Measurements from ENCODE around the gene RBMS1.
"Not testable (repeated sequence)": the region's sequence is repeated elsewhere in the genome, so short reads cannot be mapped to it uniquely, and the experiment has no call there.

RBMS1 gene

GRCh38 chr2:160421646-160422501, 71.7 kb downstream of the RBMS1 start:
- H3K4me3 ChIP-seq (ENCODE audit: low read length in 2 of 2); H3K27ac ChIP-seq (ENCODE audit: low read length); H3K9ac ChIP-seq (ENCODE audit: low read length in 2 of 2); H3K9me3 ChIP-seq (ENCODE audit: control insufficient read depth in 2 of 2, low read length in 2 of 2); H3K36me3 ChIP-seq (ENCODE audit: control insufficient read depth in 2 of 2, insufficient read depth in 2 of 2, low read length in 2 of 2); H3K4me1 ChIP-seq (ENCODE audit: control insufficient read depth, insufficient read depth, low read length); H3K27me3 ChIP-seq (ENCODE audit: control insufficient read depth in 1 of 2, insufficient read depth in 2 of 2, low read length in 2 of 2): not testable (repeated sequence)

GRCh38 chr2:160420711-160421110, 72.9 kb downstream of the RBMS1 start:
- Histone ChIP-seq H3K4me3 (ENCODE audit: low read length in 2 of 2) (no peak overlapping the region), H3K27ac (ENCODE audit: low read length) (no peak overlapping the region), H3K9me3 (ENCODE audit: control insufficient read depth in 2 of 2, low read length in 2 of 2) (no peaks in the 10 kb centered on the region), H3K27me3 (ENCODE audit: control insufficient read depth in 1 of 2, insufficient read depth in 2 of 2, low read length in 2 of 2) (no peaks in the 10 kb centered on the region), H3K4me1 (ENCODE audit: control insufficient read depth, insufficient read depth, low read length) (peaks cover 5% of the 10 kb centered on the region), H3K9ac (ENCODE audit: low read length in 2 of 2) (no peak overlapping the region), H3K36me3 (ENCODE audit: control insufficient read depth in 2 of 2, insufficient read depth in 2 of 2, low read length in 2 of 2) (no peaks in the 10 kb centered on the region)

GRCh38 chr2:160419776-160420505, 73.7 kb downstream of the RBMS1 start:
- no peak overlapping the region for H3K27ac ChIP-seq (ENCODE audit: low read length)

GRCh38 chr2:160418853-160419252, 74.8 kb downstream of the RBMS1 start:
- Histone ChIP-seq H3K27ac (ENCODE audit: low read length) (no peak overlapping the region), H3K4me1 (ENCODE audit: control insufficient read depth, insufficient read depth, low read length) (no peaks in the 10 kb centered on the region), H3K9ac (ENCODE audit: low read length in 2 of 2) (no peak overlapping the region), H3K36me3 (ENCODE audit: control insufficient read depth in 2 of 2, insufficient read depth in 2 of 2, low read length in 2 of 2) (no peaks in the 10 kb centered on the region), H3K27me3 (ENCODE audit: control insufficient read depth in 1 of 2, insufficient read depth in 2 of 2, low read length in 2 of 2) (no peaks in the 10 kb centered on the region), H3K4me3 (ENCODE audit: low read length in 2 of 2) (no peak overlapping the region), H3K9me3 (ENCODE audit: control insufficient read depth in 2 of 2, low read length in 2 of 2) (no peaks in the 10 kb centered on the region)

More at GRCh38 chr2:160419776-160420505, 73.7 kb downstream of the RBMS1 start:
- Histone ChIP-seq H3K4me3 (ENCODE audit: low read length in 2 of 2) (no peak overlapping the region), H3K9me3 (ENCODE audit: control insufficient read depth in 2 of 2, low read length in 2 of 2) (no peaks in the 10 kb centered on the region), H3K4me1 (ENCODE audit: control insufficient read depth, insufficient read depth, low read length) (no peaks in the 10 kb centered on the region), H3K36me3 (ENCODE audit: control insufficient read depth in 2 of 2, insufficient read depth in 2 of 2, low read length in 2 of 2) (no peaks in the 10 kb centered on the region), H3K9ac (ENCODE audit: low read length in 2 of 2) (no peak overlapping the region), H3K27me3 (ENCODE audit: control insufficient read depth in 1 of 2, insufficient read depth in 2 of 2, low read length in 2 of 2) (no peaks in the 10 kb centered on the region)

GRCh38 chr2:160418398-160418765, 75.2 kb downstream of the RBMS1 start:
- Histone ChIP-seq H3K27ac (ENCODE audit: low read length) (no peak overlapping the region), H3K27me3 (ENCODE audit: control insufficient read depth in 1 of 2, insufficient read depth in 2 of 2, low read length in 2 of 2) (no peaks in the 10 kb centered on the region), H3K36me3 (ENCODE audit: control insufficient read depth in 2 of 2, insufficient read depth in 2 of 2, low read length in 2 of 2) (no peaks in the 10 kb centered on the region), H3K4me1 (ENCODE audit: control insufficient read depth, insufficient read depth, low read length) (no peaks in the 10 kb centered on the region), H3K4me3 (ENCODE audit: low read length in 2 of 2) (no peak overlapping the region), H3K9me3 (ENCODE audit: control insufficient read depth in 2 of 2, low read length in 2 of 2) (no peaks in the 10 kb centered on the region), H3K9ac (ENCODE audit: low read length in 2 of 2) (no peak overlapping the region)

GRCh38 chr2:160417745-160418397, 75.7 kb downstream of the RBMS1 start:
- H3K4me1 ChIP-seq (ENCODE audit: control insufficient read depth, insufficient read depth, low read length): no peaks in the 10 kb centered on the region
- no peak overlapping the region for H3K27ac ChIP-seq (ENCODE audit: low read length)
- H3K9me3 ChIP-seq (ENCODE audit: control insufficient read depth in 2 of 2, low read length in 2 of 2): no peaks in the 10 kb centered on the region
- no peak overlapping the region for H3K9ac ChIP-seq (ENCODE audit: low read length in 2 of 2)
- no peaks in the 10 kb centered on the region for H3K27me3 ChIP-seq (ENCODE audit: control insufficient read depth in 1 of 2, insufficient read depth in 2 of 2, low read length in 2 of 2)
- no peaks in the 10 kb centered on the region for H3K36me3 ChIP-seq (ENCODE audit: control insufficient read depth in 2 of 2, insufficient read depth in 2 of 2, low read length in 2 of 2)
- H3K4me3 ChIP-seq (ENCODE audit: low read length in 2 of 2): no peak overlapping the region

GRCh38 chr2:160415991-160416390, 77.6 kb downstream of the RBMS1 start:
- Histone ChIP-seq H3K4me1 (ENCODE audit: control insufficient read depth, insufficient read depth, low read length) (peaks cover 4% of the 10 kb centered on the region), H3K27me3 (ENCODE audit: control insufficient read depth in 1 of 2, insufficient read depth in 2 of 2, low read length in 2 of 2) (no peaks in the 10 kb centered on the region), H3K27ac (ENCODE audit: low read length) (no peak overlapping the region), H3K36me3 (ENCODE audit: control insufficient read depth in 2 of 2, insufficient read depth in 2 of 2, low read length in 2 of 2) (no peaks in the 10 kb centered on the region), H3K4me3 (ENCODE audit: low read length in 2 of 2) (no peak overlapping the region), H3K9me3 (ENCODE audit: control insufficient read depth in 2 of 2, low read length in 2 of 2) (no peaks in the 10 kb centered on the region), H3K9ac (ENCODE audit: low read length in 2 of 2) (no peak overlapping the region)

GRCh38 chr2:160411955-160412354, 81.7 kb downstream of the RBMS1 start:
- Histone ChIP-seq H3K9ac (ENCODE audit: low read length in 2 of 2) (no peak overlapping the region), H3K27ac (ENCODE audit: low read length) (no peak overlapping the region), H3K4me1 (ENCODE audit: control insufficient read depth, insufficient read depth, low read length) (peaks cover 16% of the 10 kb centered on the region), H3K9me3 (ENCODE audit: control insufficient read depth in 2 of 2, low read length in 2 of 2) (no peaks in the 10 kb centered on the region), H3K36me3 (ENCODE audit: control insufficient read depth in 2 of 2, insufficient read depth in 2 of 2, low read length in 2 of 2) (no peaks in the 10 kb centered on the region), H3K4me3 (ENCODE audit: low read length in 2 of 2) (no peak overlapping the region), H3K27me3 (ENCODE audit: control insufficient read depth in 1 of 2, insufficient read depth in 2 of 2, low read length in 2 of 2) (no peaks in the 10 kb centered on the region)

GRCh38 chr2:160411167-160411566, 82.4 kb downstream of the RBMS1 start:
- H3K27ac ChIP-seq (ENCODE audit: low read length): peak overlapping the region; percentile 26
- no peaks in the 10 kb centered on the region for H3K9me3 ChIP-seq (ENCODE audit: control insufficient read depth in 2 of 2, low read length in 2 of 2)
- no peak overlapping the region for H3K9ac ChIP-seq (ENCODE audit: low read length in 2 of 2)
- H3K36me3 ChIP-seq (ENCODE audit: control insufficient read depth in 2 of 2, insufficient read depth in 2 of 2, low read length in 2 of 2): no peaks in the 10 kb centered on the region
- no peaks in the 10 kb centered on the region for H3K27me3 ChIP-seq (ENCODE audit: control insufficient read depth in 1 of 2, insufficient read depth in 2 of 2, low read length in 2 of 2)
- no peak overlapping the region for H3K4me3 ChIP-seq (ENCODE audit: low read length in 2 of 2)
- H3K4me1 ChIP-seq (ENCODE audit: control insufficient read depth, insufficient read depth, low read length): peaks cover 16% of the 10 kb centered on the region

- H3K27ac ChIP-seq (ENCODE audit: low read length): no peak overlapping the region
- H3K9ac ChIP-seq (ENCODE audit: low read length in 2 of 2): no peak overlapping the region
- no peaks in the 10 kb centered on the region for H3K27me3 ChIP-seq (ENCODE audit: control insufficient read depth in 1 of 2, insufficient read depth in 2 of 2, low read length in 2 of 2)
- H3K9me3 ChIP-seq (ENCODE audit: control insufficient read depth in 2 of 2, low read length in 2 of 2): no peaks in the 10 kb centered on the region
- peaks cover 22% of the 10 kb centered on the region for H3K4me1 ChIP-seq (ENCODE audit: control insufficient read depth, insufficient read depth, low read length)
- H3K36me3 ChIP-seq (ENCODE audit: control insufficient read depth in 2 of 2, insufficient read depth in 2 of 2, low read length in 2 of 2): no peaks in the 10 kb centered on the region
- H3K4me3 ChIP-seq (ENCODE audit: low read length in 2 of 2): no peak overlapping the region
Observed at GRCh38 chr2:160409480-160409879, 84.1 kb downstream of the RBMS1 start.
